CD4-positive, alpha-beta T cell treated with Interleukin-6 at 100 ng/mL for 8 hours (primary cell): ENCODE results near the gene MRPL46.
"Not testable (repeated sequence)": the region's sequence is repeated elsewhere in the genome, so short reads cannot be mapped to it uniquely, and the experiment has no call there.

ENCODE experiments used
- DNase-seq: peaks from one replicate; pipeline ENCODE4 v3.0.0-alpha.2; 2020; ENCODE audit warnings: mixed read lengths, low spot score

The MRPL46 gene

DNA sequence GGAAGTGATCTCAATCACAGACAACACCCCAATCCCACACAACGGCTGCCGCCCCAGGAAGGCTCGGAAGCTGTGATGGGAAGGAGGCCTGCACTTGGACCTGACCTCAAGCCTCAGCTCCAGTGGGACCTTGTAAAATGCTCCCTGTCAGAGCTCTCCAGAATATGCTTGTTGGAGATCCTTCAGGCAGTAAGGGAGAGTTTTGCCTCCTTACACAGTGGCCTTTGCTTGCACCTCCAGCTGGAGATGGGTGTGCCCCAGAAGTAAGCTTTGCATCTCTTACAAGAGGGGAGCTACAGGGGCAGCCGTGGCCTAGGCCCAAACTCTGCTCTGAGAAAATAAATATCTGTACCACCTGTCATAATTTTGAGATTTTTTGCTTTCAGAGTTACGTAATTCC lies 10.7 kb upstream of the MRPL46 start:
- DNase-seq: no peak

DNA sequence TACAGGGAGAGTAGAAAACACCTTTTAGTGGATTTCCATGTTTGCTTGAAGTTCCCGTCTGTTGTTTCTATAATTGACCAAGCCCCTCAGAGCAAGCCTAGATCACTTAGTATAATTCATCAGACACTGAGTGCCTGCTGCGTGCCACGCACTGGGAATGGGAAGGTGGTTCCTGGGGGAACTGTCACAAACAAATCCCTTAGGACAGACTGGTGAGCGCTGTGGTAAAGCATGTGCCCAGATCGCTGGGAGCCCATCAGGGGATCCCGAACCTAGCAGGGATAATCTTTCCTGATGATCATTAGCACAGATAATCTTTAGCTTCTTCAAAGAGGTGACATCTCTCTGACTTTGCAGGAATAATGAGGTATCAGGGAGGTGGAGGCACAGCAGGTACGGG lies 9.9 kb upstream of the MRPL46 start:
- no peak for DNase-seq

- DNase-seq: no peak
These were observed 9.5 kb upstream of the MRPL46 start for GRCh38 chr15:88476635-88477060.

GRCh38 chr15:88473661-88474293 lies 6.6 kb upstream of the MRPL46 start:
- not testable (repeated sequence) for DNase-seq

DNA sequence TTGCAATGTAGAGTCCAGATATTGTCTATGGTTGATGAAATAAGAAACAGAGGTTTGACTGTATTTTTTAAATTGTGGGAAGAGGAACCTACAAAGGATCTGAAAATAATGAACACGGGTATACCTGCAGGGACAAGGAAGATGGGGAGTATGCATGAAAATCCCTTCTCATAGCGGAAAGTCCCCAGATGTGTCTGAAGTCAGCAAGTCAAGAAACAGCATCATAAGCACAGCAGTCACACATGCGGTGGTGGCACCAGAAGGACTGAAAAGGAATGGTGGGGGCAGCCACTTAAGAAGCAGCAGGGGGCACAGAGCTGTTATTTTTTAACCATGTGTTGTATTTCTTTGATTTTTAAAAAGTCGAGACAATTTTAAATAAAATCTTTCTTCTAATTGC lies 5.0 kb upstream of the MRPL46 start:
- DNase-seq: no peak

DNA sequence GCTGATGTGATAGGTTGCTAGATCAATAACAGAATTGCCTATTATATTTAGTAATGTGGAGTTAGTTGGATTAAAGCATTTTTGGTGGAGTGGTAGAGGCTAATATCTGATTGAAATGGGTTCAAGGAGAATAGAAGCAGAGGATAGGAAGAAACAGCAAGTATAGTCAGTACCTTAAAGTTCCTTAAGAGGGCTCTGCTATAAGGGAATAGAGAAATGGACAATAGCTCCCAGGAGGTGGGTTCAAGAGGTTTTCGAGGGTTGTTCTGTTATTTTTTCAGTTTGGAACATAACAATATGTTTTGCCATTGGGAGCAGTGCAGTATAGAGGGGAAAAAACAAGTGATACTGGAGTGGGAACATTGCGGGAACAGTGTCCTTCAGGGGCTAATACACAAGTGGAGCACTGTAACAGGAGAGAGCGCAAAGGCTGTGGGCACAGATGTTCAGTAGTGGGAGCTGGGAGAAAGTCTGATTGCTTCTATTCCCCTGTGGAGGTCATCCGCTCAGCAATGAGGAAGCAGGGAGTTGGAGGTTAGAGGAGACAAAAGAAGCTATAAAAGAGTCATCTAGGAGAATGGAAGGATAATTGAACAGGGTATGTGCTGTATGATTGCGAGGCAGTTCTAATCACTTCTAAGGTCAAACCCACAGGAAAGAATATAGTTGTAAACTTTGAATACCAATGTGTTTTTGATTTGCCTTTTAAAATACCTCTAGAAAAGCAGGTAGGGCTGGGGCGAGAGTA lies 3.6 kb upstream of the MRPL46 start:
- DNase-seq: no peak

GRCh38 chr15:88469321-88469720 lies 2.1 kb upstream of the MRPL46 start:
- DNase-seq: no peak

- not testable (repeated sequence) for DNase-seq
These were observed 1.5 kb upstream of the MRPL46 start for GRCh38 chr15:88468721-88469120.

DNA sequence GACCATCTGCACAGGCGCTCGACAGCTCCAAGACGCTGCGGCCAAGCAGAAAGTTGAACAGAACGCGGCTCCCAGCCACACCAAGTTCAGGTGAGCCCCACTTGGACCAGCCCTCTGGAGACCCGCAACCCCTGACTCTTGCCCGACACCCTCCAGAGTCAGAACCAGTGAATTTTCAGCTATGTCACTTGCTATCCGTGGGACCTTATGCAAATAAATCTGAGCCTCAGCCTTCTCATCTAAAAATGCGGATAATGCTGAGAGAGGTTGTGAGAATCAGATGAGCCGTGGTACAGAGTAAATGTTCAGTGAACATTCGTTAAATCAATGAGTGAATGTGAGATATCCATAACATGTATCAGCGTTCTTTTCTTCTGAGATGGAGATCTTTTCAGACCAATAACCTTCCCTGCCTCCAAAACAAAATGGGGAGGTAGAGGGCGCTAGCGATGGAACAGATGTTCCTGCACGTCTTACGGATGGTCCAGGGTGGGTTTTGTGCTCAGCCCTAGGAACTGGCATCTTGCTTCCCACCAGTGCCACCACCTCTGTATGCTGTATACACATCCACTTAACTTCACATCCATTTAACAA lies 844 bp upstream of the MRPL46 start:
- no peak for DNase-seq

DNA sequence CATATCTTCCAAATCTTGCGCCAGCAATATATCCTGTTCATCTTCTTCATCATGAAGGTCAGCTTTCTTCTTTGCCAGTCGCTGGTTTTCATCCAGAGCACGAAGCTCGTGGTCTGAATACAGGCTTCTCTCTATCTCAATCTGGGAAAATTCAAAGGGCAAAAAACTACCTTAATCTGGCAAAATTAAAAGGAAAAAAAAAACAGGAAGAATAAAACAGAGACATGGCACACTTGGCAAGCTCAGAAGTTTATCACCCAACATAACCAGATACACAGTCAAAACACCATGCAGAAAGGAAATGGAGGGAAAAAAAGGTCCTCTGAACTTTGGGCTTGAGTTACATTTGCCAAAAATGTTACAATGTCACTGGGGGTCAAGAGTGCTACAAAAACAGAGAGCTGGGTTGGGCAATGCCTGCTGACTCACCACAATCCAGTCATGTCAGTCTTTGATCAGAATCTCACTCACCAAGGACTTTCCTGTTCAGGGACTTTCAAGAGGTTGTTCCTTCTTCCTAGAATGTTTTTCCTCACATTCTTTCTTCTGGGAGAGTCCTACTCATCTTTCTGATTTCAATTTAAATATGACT lies 1.5 kb downstream of the MRPL46 start:
- DNase-seq: no peak

DNA sequence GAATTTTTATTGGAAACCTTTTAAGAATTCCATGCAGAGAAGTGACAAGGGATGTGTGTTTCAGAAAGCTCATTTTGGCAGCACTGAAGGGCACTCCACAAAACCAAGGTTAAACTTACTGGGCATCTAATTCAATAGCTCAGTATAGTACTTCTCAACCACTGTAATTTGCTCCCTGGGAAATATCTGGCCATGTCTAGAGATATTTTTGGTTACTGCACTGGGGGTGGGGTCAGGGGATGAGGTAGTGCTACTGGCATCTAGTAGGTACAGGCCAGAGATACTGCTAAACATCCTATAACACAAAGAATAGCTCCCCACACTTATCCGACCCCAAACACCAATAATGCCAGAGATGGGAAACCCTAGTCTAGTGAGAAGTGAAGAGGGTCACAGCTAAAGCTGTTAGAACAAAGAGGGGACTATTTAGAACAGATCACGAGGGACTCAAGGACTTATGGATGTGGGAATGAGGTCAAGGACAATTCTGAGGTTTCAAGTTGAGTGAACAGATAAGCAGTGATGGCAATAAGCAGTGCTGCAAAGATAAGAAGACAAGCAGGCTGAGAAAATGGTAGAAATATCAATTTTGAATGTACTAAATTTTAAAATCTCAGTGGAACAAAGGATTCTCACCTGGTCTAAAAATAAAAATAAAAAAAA lies 3.2 kb downstream of the MRPL46 start:
- DNase-seq: no peak

DNA sequence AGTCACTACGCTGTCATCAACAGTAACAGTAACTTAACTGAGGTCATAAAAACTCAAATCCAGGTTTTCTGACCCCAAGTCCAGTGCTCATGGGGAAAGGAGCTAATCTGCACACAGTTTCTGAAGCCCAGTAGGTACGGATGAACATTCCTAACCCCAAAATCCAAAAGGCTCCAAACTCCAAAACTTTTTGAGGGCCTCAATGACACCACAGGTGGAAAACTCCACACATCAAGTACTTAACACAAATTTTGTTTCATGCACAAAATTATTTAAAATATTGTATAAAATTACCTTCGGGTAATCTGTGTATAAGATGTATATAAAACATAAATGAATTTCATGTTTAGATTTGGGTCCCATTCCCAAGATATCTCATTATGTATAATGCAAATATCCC lies 10.5 kb downstream of the MRPL46 start:
- no peak for DNase-seq

DNA sequence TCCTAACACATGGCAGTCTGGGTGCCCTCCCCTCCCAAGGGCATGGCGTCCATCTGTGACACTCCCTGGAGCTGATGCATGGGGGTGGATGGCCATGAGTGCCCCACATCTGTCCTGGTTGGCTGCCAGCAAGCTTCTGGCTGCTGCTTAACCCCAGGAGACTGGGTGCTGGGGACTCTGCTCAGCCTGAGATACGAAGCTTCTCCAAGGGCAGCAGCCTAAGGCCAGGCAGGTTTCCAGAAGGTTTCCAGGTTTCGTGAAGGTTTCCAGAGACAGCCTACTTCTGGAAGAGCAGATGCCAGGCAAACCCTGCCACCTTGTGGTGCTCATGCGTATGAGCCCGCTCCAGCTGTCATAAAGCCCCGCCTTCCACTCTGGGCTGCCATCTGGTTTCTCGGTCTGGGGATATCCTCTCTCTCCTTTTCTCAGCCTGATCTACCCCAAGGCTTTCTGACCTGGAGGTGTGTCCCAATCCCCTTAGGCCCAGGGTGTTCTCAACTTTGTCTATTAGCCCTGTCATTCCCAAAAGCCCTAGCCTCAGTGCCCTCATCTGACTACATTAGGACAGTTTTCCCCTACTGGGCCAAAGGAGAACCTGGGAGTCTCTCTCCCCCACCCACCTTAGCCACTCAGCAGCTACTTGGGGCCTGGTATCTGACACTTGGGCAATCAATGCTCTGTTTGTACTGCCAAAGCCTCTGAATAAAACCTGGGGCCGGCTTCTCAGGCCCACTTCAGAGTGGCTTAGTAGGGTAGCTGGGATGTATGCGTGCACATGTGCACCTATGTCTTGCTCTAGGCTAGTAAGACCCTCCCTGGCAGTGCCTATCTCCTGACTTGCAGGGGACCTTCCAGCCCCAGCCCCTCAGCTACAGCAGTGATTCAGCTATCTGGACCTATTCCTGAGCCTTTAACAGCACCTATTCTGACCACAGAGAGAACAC lies 12.0 kb downstream of the MRPL46 start:
- DNase-seq: peak; percentile 28

- no peak for DNase-seq
These were observed 13.0 kb downstream of the MRPL46 start for GRCh38 chr15:88454236-88454635.

- no peak for DNase-seq
These were observed 13.5 kb downstream of the MRPL46 start for GRCh38 chr15:88453651-88454050.

DNA sequence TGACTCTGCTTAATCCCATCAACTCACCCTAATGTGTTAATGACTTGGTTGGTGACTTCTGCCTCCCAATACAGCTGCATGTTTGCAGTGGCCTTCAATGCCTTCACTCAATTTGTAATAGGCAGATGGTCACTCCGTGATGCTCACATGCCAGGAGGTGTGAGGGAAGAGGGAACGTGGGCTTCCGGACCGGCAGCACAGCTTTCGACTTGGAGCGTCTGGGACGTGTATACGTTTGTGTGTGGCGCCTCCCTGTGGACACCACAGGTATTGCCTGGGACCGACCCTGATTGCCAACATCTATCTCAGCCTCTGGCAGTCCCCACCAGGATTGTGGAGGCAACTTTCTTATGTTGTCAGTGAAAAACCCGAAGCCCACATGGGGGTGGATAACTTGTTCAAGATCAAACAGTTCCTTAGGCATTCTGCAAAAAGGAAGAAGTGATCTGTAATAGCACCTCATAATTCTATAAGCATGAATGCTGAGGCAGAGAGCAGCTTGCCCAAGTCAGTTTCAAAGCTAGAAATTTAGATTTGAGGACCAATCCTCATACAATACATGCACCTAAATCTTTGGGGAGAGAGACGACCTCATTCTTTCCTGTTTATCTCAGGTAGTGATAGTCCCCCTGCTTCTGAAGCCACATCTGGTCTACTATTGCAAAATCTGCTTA lies 16.9 kb downstream of the MRPL46 start:
- DNase-seq: peak; percentile 7

GRCh38 chr15:88449581-88449980 lies 17.6 kb downstream of the MRPL46 start:
- DNase-seq: no peak

DNA sequence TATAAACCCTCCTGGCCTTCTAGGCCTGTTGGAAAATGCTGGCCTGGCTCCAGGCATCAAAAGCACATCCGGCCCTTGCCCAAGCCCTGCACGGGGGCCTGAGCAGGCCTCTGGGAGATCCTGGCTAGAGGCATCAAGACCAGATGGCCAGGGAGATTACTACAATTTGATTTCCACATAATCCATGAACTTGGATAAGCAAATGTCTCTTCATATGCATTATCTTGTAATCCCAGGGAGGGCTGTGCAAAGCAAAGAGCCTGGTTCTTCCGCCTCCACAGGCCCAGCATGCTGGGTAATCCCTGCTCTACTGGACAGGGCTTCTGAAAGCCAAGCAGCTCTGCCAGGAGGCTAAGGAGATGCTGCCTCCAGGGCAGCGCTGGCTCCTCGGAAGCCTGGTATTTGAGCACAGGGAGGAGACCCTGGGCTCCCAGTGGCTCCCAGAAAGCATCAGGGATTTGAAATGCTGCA lies 18.2 kb downstream of the MRPL46 start:
- no peak for DNase-seq

- no peak for DNase-seq
These were observed 19.4 kb downstream of the MRPL46 start for GRCh38 chr15:88447741-88448140.

DNA sequence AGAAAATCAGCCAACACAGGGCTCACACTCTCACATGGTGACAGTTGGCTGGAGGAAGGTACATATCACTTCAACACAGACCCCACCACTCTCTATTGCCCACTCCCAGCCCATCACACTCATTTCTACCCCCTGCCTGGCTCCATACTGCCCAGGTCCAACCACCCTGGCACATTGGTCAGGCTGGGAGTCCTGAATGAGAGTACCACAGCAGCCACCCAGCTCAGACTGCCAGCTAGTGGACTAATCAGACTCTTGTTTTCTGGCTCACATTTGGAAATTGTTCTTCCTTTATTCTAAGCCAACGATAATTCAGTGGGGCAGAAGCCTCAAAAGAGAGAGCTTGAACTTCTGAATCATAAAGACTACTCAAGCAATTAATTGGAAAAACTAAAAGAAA lies 20.0 kb downstream of the MRPL46 start:
- DNase-seq: no peak
